Ishikawa (cell line): Measurements from ENCODE around the gene DACH1.

ENCODE experiments used
- CEBPB ChIP-seq: IDR thresholded peaks from 2 replicates; pipeline ENCODE4 v1.6.1; 2012
- EGR1 ChIP-seq: IDR thresholded peaks from 2 replicates; pipeline ENCODE4 v1.6.1; 2012
- EP300 ChIP-seq: IDR thresholded peaks from 2 replicates; pipeline ENCODE4 v1.6.1; 2012; ENCODE audit warnings: borderline replicate concordance
- NFIC ChIP-seq: IDR thresholded peaks from 2 replicates; pipeline ENCODE4 v1.6.1; 2012
- RAD21 ChIP-seq: IDR thresholded peaks from 2 replicates; pipeline ENCODE4 v1.6.1; 2012; ENCODE audit warnings: low read depth
- TAF1 ChIP-seq: IDR thresholded peaks from 2 replicates; pipeline ENCODE4 v1.6.1; 2012; ENCODE audit warnings: low read depth, mild to moderate bottlenecking
- TCF12 ChIP-seq: IDR thresholded peaks from 2 replicates; pipeline ENCODE4 v1.6.1; 2012; ENCODE audit warnings: low read depth
- TEAD4 ChIP-seq: IDR thresholded peaks from 2 replicates; pipeline ENCODE4 v1.6.1; 2012
- YY1 ChIP-seq: IDR thresholded peaks from 2 replicates; pipeline ENCODE4 v1.6.1; 2012; ENCODE audit warnings: low read depth
- TF ChIP-seq, protein P1 (sequence below): IDR thresholded peaks from 2 replicates; pipeline ENCODE4 v1.6.1; 2012; ENCODE audit warnings: low read depth, mild to moderate bottlenecking
- TF ChIP-seq, protein P2 (sequence below): IDR thresholded peaks from 2 replicates; pipeline ENCODE4 v1.6.1; 2012
- TF ChIP-seq, protein P3 (sequence below): IDR thresholded peaks from 2 replicates; pipeline ENCODE4 v1.6.1; 2012

DNA sequence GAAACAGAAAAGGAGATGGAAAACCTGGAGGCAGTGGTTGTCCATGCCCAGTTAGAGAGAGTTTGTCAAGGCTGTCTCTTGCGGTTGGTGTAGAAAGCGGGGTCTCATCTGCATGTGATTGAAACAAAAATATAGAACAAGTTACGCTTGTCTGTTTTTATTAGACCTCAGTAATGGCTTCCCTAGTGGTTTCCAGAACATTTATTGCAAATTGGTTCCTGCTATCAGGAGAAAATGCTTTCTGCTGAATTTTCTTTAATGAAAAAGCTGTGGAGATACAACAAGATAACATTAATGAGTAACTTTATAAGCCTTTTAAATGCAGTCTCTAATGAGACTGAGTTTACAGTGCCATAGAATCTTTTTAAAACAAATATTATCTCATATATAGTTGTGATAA lies 378.0 kb downstream of the DACH1 start:
- TF ChIP-seq CEBPB: no peak
- no peak for TF ChIP-seq EP300
- no peak for TF ChIP-seq TAF1
- TF ChIP-seq, protein P1, sequence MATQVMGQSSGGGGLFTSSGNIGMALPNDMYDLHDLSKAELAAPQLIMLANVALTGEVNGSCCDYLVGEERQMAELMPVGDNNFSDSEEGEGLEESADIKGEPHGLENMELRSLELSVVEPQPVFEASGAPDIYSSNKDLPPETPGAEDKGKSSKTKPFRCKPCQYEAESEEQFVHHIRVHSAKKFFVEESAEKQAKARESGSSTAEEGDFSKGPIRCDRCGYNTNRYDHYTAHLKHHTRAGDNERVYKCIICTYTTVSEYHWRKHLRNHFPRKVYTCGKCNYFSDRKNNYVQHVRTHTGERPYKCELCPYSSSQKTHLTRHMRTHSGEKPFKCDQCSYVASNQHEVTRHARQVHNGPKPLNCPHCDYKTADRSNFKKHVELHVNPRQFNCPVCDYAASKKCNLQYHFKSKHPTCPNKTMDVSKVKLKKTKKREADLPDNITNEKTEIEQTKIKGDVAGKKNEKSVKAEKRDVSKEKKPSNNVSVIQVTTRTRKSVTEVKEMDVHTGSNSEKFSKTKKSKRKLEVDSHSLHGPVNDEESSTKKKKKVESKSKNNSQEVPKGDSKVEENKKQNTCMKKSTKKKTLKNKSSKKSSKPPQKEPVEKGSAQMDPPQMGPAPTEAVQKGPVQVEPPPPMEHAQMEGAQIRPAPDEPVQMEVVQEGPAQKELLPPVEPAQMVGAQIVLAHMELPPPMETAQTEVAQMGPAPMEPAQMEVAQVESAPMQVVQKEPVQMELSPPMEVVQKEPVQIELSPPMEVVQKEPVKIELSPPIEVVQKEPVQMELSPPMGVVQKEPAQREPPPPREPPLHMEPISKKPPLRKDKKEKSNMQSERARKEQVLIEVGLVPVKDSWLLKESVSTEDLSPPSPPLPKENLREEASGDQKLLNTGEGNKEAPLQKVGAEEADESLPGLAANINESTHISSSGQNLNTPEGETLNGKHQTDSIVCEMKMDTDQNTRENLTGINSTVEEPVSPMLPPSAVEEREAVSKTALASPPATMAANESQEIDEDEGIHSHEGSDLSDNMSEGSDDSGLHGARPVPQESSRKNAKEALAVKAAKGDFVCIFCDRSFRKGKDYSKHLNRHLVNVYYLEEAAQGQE: no peak
- TF ChIP-seq RAD21: no peak
- TF ChIP-seq TEAD4: no peak
- TF ChIP-seq, protein P2, sequence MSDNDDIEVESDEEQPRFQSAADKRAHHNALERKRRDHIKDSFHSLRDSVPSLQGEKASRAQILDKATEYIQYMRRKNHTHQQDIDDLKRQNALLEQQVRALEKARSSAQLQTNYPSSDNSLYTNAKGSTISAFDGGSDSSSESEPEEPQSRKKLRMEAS: no peak
- TF ChIP-seq TCF12: no peak
- no peak for TF ChIP-seq EGR1
- TF ChIP-seq, protein P3, sequence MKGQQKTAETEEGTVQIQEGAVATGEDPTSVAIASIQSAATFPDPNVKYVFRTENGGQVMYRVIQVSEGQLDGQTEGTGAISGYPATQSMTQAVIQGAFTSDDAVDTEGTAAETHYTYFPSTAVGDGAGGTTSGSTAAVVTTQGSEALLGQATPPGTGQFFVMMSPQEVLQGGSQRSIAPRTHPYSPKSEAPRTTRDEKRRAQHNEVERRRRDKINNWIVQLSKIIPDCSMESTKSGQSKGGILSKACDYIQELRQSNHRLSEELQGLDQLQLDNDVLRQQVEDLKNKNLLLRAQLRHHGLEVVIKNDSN: no peak
- TF ChIP-seq NFIC: no peak
- no peak for TF ChIP-seq YY1
